GM18511 (cell line): Measurements from ENCODE around the gene DMRTA1.
"Not testable (repeated sequence)": the region's sequence is repeated elsewhere in the genome, so short reads cannot be mapped to it uniquely, and the experiment has no call there.

ENCODE experiments used
- ATAC-seq: cut with Tn5 transposase; IDR thresholded peaks from one replicate; pipeline ENCODE4 v1.9.1; 2021; ENCODE audit warnings: mild to moderate bottlenecking, moderate library complexity; ENCODE audit not compliant: unreplicated experiment

Gene DMRTA1

DNA sequence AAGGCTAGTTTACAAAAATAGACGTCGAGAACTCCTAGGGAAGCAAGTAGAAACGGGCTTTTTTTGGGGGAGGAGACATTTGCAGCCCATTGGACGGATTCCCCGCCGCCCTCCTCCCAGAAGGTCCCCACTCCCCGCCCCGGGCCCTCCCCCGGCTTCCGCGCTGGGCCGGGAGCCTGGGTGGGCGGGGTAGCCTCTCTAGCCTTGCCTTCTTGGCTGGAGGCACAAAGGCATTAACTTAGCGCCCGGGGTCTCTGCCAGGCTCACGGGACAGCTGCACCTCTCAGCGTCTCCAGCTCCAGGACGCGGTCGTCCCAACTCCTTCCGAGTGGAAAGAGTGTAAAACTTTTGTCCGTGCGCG is at the start of gene DMRTA1:
Gene DMRTA1 (plus strand): TSS at position 236 of the 361 bp plus-strand sequence. CDS start 242 bp downstream, outside the sequence.
- peak; percentile 30 for ATAC-seq

GRCh38 chr9:22401671-22402070 is 45.0 kb upstream of the DMRTA1 start:
- ATAC-seq: no peak

DNA sequence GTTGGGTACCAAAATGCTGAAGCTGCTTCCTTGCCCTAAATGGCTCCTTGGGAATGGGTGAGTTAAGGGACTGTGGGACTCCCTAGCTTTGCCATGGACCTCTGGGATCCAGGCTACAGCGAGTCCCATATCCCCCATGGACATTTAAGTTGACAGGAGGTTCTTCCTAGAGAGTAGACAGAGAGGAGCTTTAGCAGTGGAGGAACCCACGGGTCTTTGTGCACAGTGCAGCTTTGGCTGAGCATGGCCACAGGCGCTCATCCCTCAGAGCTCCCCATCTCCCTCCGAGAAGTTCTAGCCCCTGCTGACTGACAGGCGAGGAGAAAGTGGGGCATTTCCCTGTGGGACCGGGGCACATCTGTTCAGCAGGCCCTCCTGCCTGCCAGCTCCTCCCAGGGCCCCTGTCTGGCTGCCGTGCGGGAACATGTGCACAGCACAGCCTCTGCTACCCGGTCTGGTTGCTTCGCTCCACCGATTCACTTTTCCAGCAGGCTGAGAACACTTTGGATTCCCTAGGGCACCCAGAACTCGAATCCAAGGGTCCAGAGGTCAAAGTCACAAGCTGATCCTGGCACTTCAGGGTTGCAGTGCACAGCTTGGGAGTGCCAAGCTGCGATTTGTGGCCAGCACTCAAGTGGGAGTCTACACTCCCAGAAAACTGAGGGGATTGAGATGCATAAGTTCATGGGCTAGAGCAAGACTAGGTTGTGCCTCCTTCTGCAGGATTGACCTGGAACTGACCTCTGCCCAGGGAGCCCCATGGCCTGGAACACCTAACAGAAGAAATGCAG is 40.6 kb upstream of the DMRTA1 start:
- ATAC-seq: no peak

DNA sequence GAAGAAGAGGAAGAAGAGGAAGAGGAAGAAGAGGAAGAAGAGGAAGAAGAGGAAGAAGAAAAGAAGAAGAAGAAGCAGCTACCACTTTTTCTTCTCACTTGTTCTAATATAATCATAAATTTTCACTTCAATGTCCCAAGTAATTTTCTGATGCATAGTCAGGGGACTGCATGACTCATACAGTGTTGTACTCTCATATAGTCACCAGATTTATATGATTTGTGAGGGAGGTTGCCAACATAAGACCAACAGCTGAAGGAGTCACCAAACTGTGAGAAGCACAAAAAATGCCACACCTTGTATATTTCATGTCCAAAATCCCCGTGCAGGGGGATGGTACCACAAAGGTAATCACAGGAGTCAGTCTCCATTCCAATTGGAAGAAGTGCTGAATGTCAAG is 32.7 kb upstream of the DMRTA1 start:
- ATAC-seq: no peak

- ATAC-seq: no peak
Measured at GRCh38 chr9:22415941-22416691, 30.5 kb upstream of the DMRTA1 start.

GRCh38 chr9:22416692-22417060 is 29.9 kb upstream of the DMRTA1 start:
- ATAC-seq: no peak

DNA sequence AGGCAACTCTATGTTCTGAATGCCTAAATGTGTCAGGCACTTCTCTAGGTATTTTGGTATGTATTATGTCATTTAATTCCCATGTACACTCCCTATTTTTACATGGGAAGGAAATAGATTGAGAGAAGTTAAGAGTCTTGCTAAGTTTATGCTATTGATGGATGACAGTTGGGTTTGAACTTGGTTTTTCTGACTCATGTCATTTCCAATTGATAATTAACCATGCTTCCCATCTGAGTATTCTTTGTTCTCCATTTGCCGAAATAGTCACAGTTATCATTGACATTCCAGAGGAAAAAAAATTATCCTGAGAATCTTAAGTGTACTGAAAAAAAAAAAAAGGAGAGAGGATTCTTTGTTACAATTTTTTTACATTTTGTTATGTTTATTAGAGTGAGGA is 23.1 kb upstream of the DMRTA1 start:
- ATAC-seq: no peak

GRCh38 chr9:22424616-22425015 is 22.0 kb upstream of the DMRTA1 start:
- ATAC-seq: no peak

DNA sequence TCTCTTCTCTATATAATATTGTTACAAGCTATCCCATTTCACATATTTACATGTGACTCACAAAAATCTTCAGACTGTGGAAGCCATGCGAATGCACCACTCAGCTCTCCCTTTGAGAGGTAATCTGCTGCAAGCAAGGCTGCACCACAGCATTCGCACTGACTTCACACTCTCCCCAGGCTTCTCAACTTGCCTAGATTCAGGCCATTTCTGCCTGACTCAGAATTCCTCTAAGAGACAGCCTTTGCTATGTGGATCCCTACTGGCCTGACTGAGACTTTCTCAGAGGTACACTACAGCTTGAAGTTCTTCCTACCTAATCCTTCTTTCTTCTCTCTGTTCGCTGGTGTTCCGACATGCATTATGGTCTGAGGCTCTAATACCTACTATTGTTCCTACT is 21.1 kb upstream of the DMRTA1 start:
- ATAC-seq: no peak

- no peak for ATAC-seq
Measured at GRCh38 chr9:22427226-22427880, 19.3 kb upstream of the DMRTA1 start.

DNA sequence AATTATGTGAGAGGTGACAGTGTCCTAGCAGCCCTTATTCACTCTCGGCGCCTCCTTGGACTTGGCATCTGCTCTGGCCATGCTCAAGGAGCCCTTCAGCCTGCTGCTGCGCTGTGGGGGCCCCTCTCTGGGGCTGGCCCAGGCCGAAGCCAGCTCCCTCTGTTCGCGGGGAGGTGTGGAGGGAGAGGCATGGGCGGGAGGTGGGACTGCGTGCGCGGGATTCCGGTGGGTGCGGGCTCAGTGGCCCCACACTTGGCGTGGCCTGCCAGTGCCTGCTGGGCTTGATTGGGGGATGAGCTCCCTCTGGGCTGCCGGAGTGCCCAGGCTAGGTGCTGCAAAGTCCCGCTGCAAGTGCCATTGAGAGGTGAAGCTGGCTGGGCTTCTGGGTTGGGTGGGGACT is 12.9 kb upstream of the DMRTA1 start:
- ATAC-seq: no peak

- not testable (repeated sequence) for ATAC-seq
Measured at GRCh38 chr9:22435252-22435651, 11.4 kb upstream of the DMRTA1 start.

DNA sequence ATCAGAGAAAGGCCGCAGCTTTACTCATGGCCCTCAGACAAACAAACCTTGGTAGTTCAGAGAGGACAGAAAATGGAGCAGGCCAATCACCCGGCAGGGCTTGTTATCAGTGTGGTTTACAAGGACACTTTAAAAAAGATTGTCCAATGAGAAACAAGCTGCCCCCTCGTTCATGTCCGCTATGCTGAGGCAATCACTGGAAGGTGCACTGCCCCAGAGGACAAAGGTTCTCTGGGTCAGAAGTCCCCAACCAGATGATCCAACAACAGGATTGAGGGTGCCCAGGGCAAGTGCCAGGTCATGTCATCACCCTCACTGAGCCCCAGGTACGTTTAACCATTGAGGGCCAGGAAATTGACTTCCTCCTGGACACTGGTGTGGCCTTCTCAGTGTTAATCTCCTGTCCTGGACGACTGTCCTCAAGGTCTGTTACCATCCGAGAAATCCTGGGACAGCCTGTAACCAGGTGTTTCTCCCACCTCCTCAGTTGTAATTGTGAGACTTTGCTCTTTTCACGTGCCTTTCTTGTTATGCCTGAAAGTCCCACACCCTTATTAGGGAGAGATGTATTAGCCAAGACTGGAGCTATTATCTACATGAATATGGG is 9.1 kb upstream of the DMRTA1 start:
- ATAC-seq: not testable (repeated sequence)

DNA sequence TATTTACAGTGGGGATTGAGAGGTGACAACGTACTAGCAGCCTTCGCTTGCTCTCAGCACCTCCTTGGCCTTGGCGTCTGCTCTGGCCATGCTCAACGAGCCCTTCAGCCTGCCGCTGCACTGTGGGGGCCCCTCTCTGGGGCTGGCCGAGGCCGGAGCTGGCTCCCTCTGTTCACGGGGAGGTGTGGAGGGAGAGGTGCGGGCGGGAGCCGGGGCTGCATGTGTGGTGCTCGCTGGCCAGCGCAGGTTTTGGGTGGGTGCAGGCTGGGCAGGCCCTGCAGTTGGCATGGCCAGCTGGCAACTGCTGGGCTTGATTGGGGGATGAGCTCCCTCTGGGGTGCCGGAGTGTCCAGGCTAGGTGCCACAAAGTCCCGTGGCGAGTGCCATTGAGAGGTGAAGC is 5.8 kb upstream of the DMRTA1 start:
- ATAC-seq: no peak

GRCh38 chr9:22446950-22447617 is 460 bp downstream of the DMRTA1 start:
- ATAC-seq: peak; percentile 85

DNA sequence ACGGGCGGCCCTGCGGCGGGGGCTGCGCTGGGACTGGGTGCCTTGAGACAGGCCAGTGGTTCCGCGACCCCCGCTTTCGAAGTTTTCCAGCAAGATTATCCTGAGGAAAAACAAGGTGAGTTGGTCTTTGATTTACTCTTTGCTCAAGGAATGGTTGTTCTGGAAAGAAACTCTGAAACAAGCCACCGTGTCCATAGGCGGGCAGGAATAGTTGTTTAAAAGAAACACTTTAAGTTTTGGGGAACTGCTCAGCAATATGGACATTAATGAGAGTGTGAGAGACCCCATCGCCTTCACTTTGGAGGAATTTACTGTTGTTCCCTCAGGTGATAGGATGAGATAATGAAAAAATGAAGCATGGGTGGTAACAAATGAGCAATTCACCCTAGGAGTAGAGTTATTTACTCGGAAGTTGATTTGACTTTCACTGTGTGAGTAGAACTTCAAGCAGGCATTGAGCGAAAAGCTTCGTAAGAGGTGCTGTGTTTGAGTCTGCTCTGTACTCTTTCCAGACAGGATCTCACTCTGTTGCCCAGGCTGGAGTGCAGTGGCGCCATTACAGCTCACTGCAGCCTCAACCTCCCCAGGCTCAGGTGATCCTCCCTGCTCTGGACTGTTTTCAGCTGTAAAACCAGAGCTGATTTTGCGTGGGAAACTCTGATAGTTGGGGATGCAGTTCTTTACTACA is 1.1 kb downstream of the DMRTA1 start:
- ATAC-seq: no peak

- no peak for ATAC-seq
Measured at GRCh38 chr9:22449719-22450118, 3.1 kb downstream of the DMRTA1 start.

GRCh38 chr9:22452415-22453010 is 5.9 kb downstream of the DMRTA1 start:
- ATAC-seq: peak; percentile 78

DNA sequence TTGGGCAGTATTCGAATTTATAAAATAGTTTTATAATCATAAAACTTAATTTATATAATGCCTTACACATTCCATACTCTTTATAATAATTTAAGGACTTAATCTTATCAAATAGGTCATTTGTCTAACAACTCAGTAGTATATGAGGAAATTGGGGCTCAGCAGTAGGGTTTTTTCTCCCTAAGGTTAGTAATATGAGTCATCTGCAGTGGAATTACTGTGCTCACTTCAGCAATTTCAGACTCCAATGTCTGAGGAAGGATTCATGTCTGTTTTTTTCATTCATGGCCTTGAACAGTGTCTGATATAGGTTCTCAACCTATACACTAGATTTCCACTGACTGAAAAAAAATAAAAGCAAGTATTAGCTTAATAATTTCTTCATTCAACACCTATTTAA is 7.4 kb downstream of the DMRTA1 start:
- ATAC-seq: no peak

- ATAC-seq: no peak
Measured at GRCh38 chr9:22455181-22455580, 8.6 kb downstream of the DMRTA1 start.
